Liver (tissue), 9 donors: ENCODE measurements around the gene FAM181A. TPM values are rescaled to one million over a fixed set of nuclear protein-coding genes. Genes with fewer than 3 reads are reported as not detected.

Experiments
- DNase-seq: peaks from one replicate; pipeline ENCODE4 v3.0.0-alpha.2; 2017; ENCODE audit warnings: low spot score
- H3K27ac ChIP-seq, 2 donors: one replicate each; pipeline ENCODE4 v1.7.0; 2013; ENCODE audit warnings: inconsistent platforms in 2 of 2, low read length in 2 of 2, control low read depth in 1 of 2, low read depth in 1 of 2, mild to moderate bottlenecking in 1 of 2
- H3K27me3 ChIP-seq, 4 donors: one replicate each; pipeline versions ENCODE4 v1.6.1 to v1.7.0; 2013; ENCODE audit warnings: low read length in 3 of 4, inconsistent platforms in 1 of 4, mild to moderate bottlenecking in 1 of 4, moderate library complexity in 1 of 4; ENCODE audit not compliant: control insufficient read depth in 4 of 4, insufficient read depth in 4 of 4
- H3K36me3 ChIP-seq, 4 donors: one replicate each; pipeline versions ENCODE4 v1.6.1 to v1.7.0; 2013; ENCODE audit warnings: low read length in 3 of 4, mild to moderate bottlenecking in 3 of 4, low read depth in 1 of 4, moderate library complexity in 1 of 4; ENCODE audit not compliant: control insufficient read depth in 4 of 4, insufficient read depth in 3 of 4
- H3K4me1 ChIP-seq, 4 donors: one replicate each; pipeline versions ENCODE4 v1.6.1 to v1.7.0; 2013; ENCODE audit warnings: low read length in 3 of 4, mild to moderate bottlenecking in 3 of 4, moderate library complexity in 1 of 4; ENCODE audit not compliant: control insufficient read depth in 4 of 4, insufficient read depth in 4 of 4
- H3K4me3 ChIP-seq, 3 donors: one replicate each; pipeline versions ENCODE4 v1.6.1 to v1.7.0; 2013; ENCODE audit warnings: low read length in 3 of 3, control low read depth in 1 of 3, low read depth in 1 of 3, mild to moderate bottlenecking in 1 of 3
- H3K9ac ChIP-seq, 2 donors: one replicate each; pipeline ENCODE4 v1.7.0; 2013; ENCODE audit warnings: low read length in 2 of 2, mild to moderate bottlenecking in 2 of 2, moderate library complexity in 2 of 2, control low read depth in 1 of 2, low read depth in 1 of 2
- H3K9me3 ChIP-seq, 4 donors: one replicate each; pipeline versions ENCODE4 v1.6.1 to v1.7.0; 2013; ENCODE audit warnings: low read length in 3 of 4; ENCODE audit not compliant: control insufficient read depth in 4 of 4
- ATF3 ChIP-seq: IDR thresholded peaks from 2 replicates; pipeline ENCODE4 v1.6.1; 2016; ENCODE audit warnings: antibody characterized with exemption
- EGR1 ChIP-seq, 2 donors: IDR thresholded peaks; 2 replicates each; pipeline ENCODE4 v1.6.1; 2016 to 2018; ENCODE audit warnings: antibody characterized with exemption in 2 of 2, low read depth in 2 of 2
- FOXA2 ChIP-seq: IDR thresholded peaks from 2 replicates; pipeline ENCODE4 v1.6.1; 2016; ENCODE audit warnings: antibody characterized with exemption
- GABPA ChIP-seq, 2 donors: IDR thresholded peaks in 1 of 2; conservative IDR thresholded peaks in 1 of 2; 2 replicates each; pipeline ENCODE4 v1.6.1; 2016; ENCODE audit warnings: antibody characterized with exemption in 2 of 2, mild to moderate bottlenecking in 1 of 2, moderate library complexity in 1 of 2
- HNF4A ChIP-seq, 2 donors: conservative IDR thresholded peaks; 2 replicates each; pipeline ENCODE4 v1.6.1; 2016; ENCODE audit warnings: antibody characterized with exemption in 2 of 2, mild to moderate bottlenecking in 2 of 2
- HNF4G ChIP-seq: IDR thresholded peaks from 2 replicates; pipeline ENCODE4 v1.6.1; 2016; ENCODE audit warnings: antibody characterized with exemption
- NR2F2 ChIP-seq: IDR thresholded peaks from 2 replicates; pipeline ENCODE4 v1.6.1; 2016; ENCODE audit warnings: antibody characterized with exemption
- RAD21 ChIP-seq, 2 donors: IDR thresholded peaks; 2 replicates each; pipeline ENCODE4 v1.6.1; 2016; ENCODE audit warnings: antibody characterized with exemption in 2 of 2, mild to moderate bottlenecking in 2 of 2
- RXRA ChIP-seq, 2 donors: IDR thresholded peaks; 2 replicates each; pipeline ENCODE4 v1.6.1; 2017 to 2018; ENCODE audit warnings: antibody characterized with exemption in 2 of 2, mild to moderate bottlenecking in 1 of 2
- SP1 ChIP-seq: IDR thresholded peaks from 2 replicates; pipeline ENCODE4 v1.6.1; 2018; ENCODE audit warnings: antibody characterized with exemption, mild to moderate bottlenecking
- TAF1 ChIP-seq: conservative IDR thresholded peaks from 2 replicates; pipeline ENCODE4 v1.6.1; 2016; ENCODE audit warnings: antibody characterized with exemption, mild to moderate bottlenecking
- YY1 ChIP-seq: IDR thresholded peaks from 2 replicates; pipeline ENCODE4 v1.6.1; 2016; ENCODE audit warnings: antibody characterized with exemption, mild to moderate bottlenecking
- ZBTB33 ChIP-seq: IDR thresholded peaks from 2 replicates; pipeline ENCODE4 v1.6.1; 2016; ENCODE audit warnings: antibody characterized with exemption
- WGBS: extraction: QIAGEN DNeasy Blood & Tissue Kit; methylation state at CpG from one replicate; pipeline ENCODE4 v1.1.7; 2013; 5-methylcytosine and 5-hydroxymethylcytosine counted together
- polyA plus RNA-seq, 2 donors: library from polyadenylated mRNA; stranded (reverse) in 1 of 2; unstranded in 1 of 2; fragments of 200-250 nt in 1 of 2; fragments of >200 nt in 1 of 2; fragmentation: Nextera tagmentation in 1 of 2; extraction: Ambion mirVana in 1 of 2; gene quantifications; one replicate each; pipeline versions ENCODE4 v1.2.1 to v1.2.3, GENCODE V29; 2013 to 2015
- total RNA-seq, 2 donors: library from RNA; depleted of rRNA; stranded (reverse); fragments of >200 nt; gene quantifications; one replicate each; pipeline ENCODE4 v1.2.3, GENCODE V29; 2014
- TF ChIP-seq, protein P1 (sequence below): fragments of 150-350 bp; IDR thresholded peaks from 2 replicates; pipeline ENCODE4 v1.5.1; 2017; ENCODE audit warnings: improper control_type of control experiment, low read depth, low read length; ENCODE audit not compliant: missing input control
- TF ChIP-seq, protein P2 (sequence below): IDR thresholded peaks from 2 replicates; pipeline ENCODE4 v1.6.1; 2016; ENCODE audit warnings: antibody characterized with exemption
- TF ChIP-seq, protein P3 (sequence below): IDR thresholded peaks from 2 replicates; pipeline ENCODE4 v1.6.1; 2016; ENCODE audit warnings: antibody characterized with exemption, mild to moderate bottlenecking
- donor health status: healthy.
- donor health status: healthy.
- donor health status: healthy.
- donor health status: healthy.
- donor health status: healthy.

Gene FAM181A
- total and polyA plus RNA-seq, 4 donors, result not detected

DNA sequence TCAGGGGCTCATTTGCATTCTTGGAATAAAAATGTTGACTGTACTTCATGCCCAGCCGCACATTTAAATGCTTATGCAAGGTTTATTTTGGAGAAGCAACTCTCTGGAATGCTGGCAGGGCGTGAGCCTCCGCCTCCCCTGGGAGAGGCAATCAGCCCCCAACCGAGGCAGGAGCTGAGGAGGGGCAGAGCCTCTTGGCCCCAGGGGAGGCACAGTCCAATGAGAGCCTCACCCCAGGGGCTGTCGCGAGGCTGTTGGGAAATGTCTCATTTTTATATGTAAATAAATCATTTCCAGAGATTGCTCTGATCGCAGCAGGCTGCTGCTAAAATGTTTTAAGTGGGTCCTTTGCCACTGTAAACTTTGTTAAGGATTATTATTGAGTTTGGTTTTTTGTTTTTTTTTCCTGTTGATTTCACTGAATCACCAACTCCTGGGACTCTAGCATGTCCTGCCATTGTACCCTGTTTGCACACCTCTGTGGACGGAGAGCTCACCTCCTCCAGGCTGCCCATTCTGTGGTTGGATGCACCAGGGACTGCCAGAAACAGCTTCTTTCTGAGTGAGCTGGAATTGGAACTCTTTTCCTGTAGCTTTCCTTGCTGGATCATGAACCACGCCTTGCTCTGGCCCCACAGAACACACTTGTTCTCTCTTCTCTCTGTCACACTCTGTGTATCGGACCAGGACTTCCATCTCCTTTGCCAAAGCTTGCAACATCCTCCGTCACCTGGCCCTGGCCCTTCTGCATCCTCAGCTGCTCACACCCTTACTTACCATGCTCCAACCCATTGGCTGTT is 46.9 kb upstream of the FAM181A start:
- WGBS, result 46% methylated on average over 11 of the region's 11 CpGs
- TF ChIP-seq RAD21 (IDR thresholded peaks at IDR 0.05) (no peak), EGR1 (IDR thresholded peaks at IDR 0.05; ENCODE audit: low read depth in 2 of 2) (no peak), RXRA (IDR thresholded peaks at IDR 0.05) (no peak), NR2F2 (no peak), SP1 (no peak), FOXA2 (no peak), HNF4G (no peak), ATF3 (no peak), TAF1 (no peak), YY1 (no peak), GABPA (IDR thresholded peaks at IDR 0.05 in 1 of 2, conservative IDR thresholded peaks at IDR 0.05 in 1 of 2) (no peak), ZBTB33 (no peak), HNF4A (conservative IDR thresholded peaks at IDR 0.05) (no peak)
- TF ChIP-seq, protein P1, sequence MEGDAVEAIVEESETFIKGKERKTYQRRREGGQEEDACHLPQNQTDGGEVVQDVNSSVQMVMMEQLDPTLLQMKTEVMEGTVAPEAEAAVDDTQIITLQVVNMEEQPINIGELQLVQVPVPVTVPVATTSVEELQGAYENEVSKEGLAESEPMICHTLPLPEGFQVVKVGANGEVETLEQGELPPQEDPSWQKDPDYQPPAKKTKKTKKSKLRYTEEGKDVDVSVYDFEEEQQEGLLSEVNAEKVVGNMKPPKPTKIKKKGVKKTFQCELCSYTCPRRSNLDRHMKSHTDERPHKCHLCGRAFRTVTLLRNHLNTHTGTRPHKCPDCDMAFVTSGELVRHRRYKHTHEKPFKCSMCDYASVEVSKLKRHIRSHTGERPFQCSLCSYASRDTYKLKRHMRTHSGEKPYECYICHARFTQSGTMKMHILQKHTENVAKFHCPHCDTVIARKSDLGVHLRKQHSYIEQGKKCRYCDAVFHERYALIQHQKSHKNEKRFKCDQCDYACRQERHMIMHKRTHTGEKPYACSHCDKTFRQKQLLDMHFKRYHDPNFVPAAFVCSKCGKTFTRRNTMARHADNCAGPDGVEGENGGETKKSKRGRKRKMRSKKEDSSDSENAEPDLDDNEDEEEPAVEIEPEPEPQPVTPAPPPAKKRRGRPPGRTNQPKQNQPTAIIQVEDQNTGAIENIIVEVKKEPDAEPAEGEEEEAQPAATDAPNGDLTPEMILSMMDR, result no peak
- TF ChIP-seq, protein P2, sequence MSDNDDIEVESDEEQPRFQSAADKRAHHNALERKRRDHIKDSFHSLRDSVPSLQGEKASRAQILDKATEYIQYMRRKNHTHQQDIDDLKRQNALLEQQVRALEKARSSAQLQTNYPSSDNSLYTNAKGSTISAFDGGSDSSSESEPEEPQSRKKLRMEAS, result no peak
- TF ChIP-seq, protein P3, sequence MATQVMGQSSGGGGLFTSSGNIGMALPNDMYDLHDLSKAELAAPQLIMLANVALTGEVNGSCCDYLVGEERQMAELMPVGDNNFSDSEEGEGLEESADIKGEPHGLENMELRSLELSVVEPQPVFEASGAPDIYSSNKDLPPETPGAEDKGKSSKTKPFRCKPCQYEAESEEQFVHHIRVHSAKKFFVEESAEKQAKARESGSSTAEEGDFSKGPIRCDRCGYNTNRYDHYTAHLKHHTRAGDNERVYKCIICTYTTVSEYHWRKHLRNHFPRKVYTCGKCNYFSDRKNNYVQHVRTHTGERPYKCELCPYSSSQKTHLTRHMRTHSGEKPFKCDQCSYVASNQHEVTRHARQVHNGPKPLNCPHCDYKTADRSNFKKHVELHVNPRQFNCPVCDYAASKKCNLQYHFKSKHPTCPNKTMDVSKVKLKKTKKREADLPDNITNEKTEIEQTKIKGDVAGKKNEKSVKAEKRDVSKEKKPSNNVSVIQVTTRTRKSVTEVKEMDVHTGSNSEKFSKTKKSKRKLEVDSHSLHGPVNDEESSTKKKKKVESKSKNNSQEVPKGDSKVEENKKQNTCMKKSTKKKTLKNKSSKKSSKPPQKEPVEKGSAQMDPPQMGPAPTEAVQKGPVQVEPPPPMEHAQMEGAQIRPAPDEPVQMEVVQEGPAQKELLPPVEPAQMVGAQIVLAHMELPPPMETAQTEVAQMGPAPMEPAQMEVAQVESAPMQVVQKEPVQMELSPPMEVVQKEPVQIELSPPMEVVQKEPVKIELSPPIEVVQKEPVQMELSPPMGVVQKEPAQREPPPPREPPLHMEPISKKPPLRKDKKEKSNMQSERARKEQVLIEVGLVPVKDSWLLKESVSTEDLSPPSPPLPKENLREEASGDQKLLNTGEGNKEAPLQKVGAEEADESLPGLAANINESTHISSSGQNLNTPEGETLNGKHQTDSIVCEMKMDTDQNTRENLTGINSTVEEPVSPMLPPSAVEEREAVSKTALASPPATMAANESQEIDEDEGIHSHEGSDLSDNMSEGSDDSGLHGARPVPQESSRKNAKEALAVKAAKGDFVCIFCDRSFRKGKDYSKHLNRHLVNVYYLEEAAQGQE, result no peak
- H3K27me3 ChIP-seq, result no peaks in the 10 kb centered on the region
- H3K36me3 ChIP-seq, result no peaks in the 10 kb centered on the region
- peaks cover 0 to 3% (median 1%) of the 10 kb centered on the region in 4 donors for H3K9me3 ChIP-seq
- DNase-seq, result no peak
- no peak overlapping the region for H3K4me3 ChIP-seq
- peaks cover 0 to 5% (median 2%) of the 10 kb centered on the region in 4 donors for H3K4me1 ChIP-seq
- no peak overlapping the region for H3K27ac ChIP-seq
- no peak overlapping the region for H3K9ac ChIP-seq
